ENCODE measurements around the gene HORMAD2. TPM values are rescaled to one million over a fixed set of nuclear protein-coding genes. Genes with fewer than 3 reads are reported as not detected.

Gene HORMAD2
- total RNA-seq, 1 donor from 2014 or later, result not detected

GRCh38 chr22:30041881-30042280 is 38.4 kb upstream of the HORMAD2 start:
- H3K9ac ChIP-seq, result no peak overlapping the region
- no peak overlapping the region for H3K27ac Mint-ChIP-seq
- no peaks in the 10 kb centered on the region for H4K20me1 ChIP-seq (ENCODE audit: low read depth)
- no peak overlapping the region for H3K4me3 Mint-ChIP-seq
- TF ChIP-seq EZH2phosphoT487 (IDR thresholded peaks at IDR 0.05) (no peak), CTCF (IDR thresholded peaks at IDR 0.05) (no peak), EZH2 (IDR thresholded peaks at IDR 0.05) (no peak)
- H3K9me3 ChIP-seq (ENCODE audit: low read depth), result no peaks in the 10 kb centered on the region
- no peaks in the 10 kb centered on the region for H3F3A ChIP-seq (ENCODE audit: low read depth)
- no peaks in the 10 kb centered on the region for H3K79me2 ChIP-seq (ENCODE audit: low read depth)
- no peak for DNase-seq (ENCODE audit: low spot score)
- H3K4me1 ChIP-seq, result peaks cover 4% of the 10 kb centered on the region
- peaks cover 4% of the 10 kb centered on the region for H3K27me3 Mint-ChIP-seq (ENCODE audit: insufficient read depth, low read depth)
- H3K9me3 Mint-ChIP-seq, result no peaks in the 10 kb centered on the region
- H3K4me3 ChIP-seq, result no peak overlapping the region
- H3K36me3 Mint-ChIP-seq, result no peaks in the 10 kb centered on the region
- no peaks in the 10 kb centered on the region for H3K27me3 ChIP-seq
- no peaks in the 10 kb centered on the region for H3K36me3 ChIP-seq
- H3K4me1 Mint-ChIP-seq, result peaks cover 11% of the 10 kb centered on the region
- H3K27ac ChIP-seq, result no peak overlapping the region
- H3K4me2 ChIP-seq, result no peak overlapping the region
- no peak overlapping the region for H2AFZ ChIP-seq (replicated peaks)

GRCh38 chr22:30043161-30043560 is 37.1 kb upstream of the HORMAD2 start:
- Histone ChIP-seq H3K9ac (no peak overlapping the region), H3K36me3 (no peaks in the 10 kb centered on the region), H3K4me2 (no peak overlapping the region), H3K79me2 (ENCODE audit: low read depth) (no peaks in the 10 kb centered on the region), H3K27ac (no peak overlapping the region), H3K9me3 (ENCODE audit: low read depth) (no peaks in the 10 kb centered on the region), H3F3A (ENCODE audit: low read depth) (no peaks in the 10 kb centered on the region), H2AFZ (replicated peaks) (no peak overlapping the region), H3K4me1 (peaks cover 4% of the 10 kb centered on the region), H3K4me3 (no peak overlapping the region), H3K27me3 (no peaks in the 10 kb centered on the region), H4K20me1 (ENCODE audit: low read depth) (no peaks in the 10 kb centered on the region)
- peaks cover 4% of the 10 kb centered on the region for H3K27me3 Mint-ChIP-seq (ENCODE audit: insufficient read depth, low read depth)
- H3K27ac Mint-ChIP-seq, result no peak overlapping the region
- H3K4me3 Mint-ChIP-seq, result no peak overlapping the region
- H3K9me3 Mint-ChIP-seq, result no peaks in the 10 kb centered on the region
- no peaks in the 10 kb centered on the region for H3K36me3 Mint-ChIP-seq
- no peak for TF ChIP-seq EZH2phosphoT487 (IDR thresholded peaks at IDR 0.05)
- TF ChIP-seq CTCF (IDR thresholded peaks at IDR 0.05), result no peak
- no peak for TF ChIP-seq EZH2 (IDR thresholded peaks at IDR 0.05)
- H3K4me1 Mint-ChIP-seq, result peaks cover 11% of the 10 kb centered on the region
- DNase-seq (ENCODE audit: low spot score), result no peak

GRCh38 chr22:30044369-30044768 is 35.9 kb upstream of the HORMAD2 start:
- Histone ChIP-seq H3K4me2 (no peak overlapping the region), H3K4me3 (no peak overlapping the region), H3K4me1 (peaks cover 4% of the 10 kb centered on the region), H3K9ac (no peak overlapping the region), H3K36me3 (no peaks in the 10 kb centered on the region), H3K79me2 (ENCODE audit: low read depth) (no peaks in the 10 kb centered on the region), H3K9me3 (ENCODE audit: low read depth) (no peaks in the 10 kb centered on the region), H3K27me3 (no peaks in the 10 kb centered on the region), H2AFZ (replicated peaks) (no peak overlapping the region), H4K20me1 (ENCODE audit: low read depth) (no peaks in the 10 kb centered on the region), H3K27ac (no peak overlapping the region), H3F3A (ENCODE audit: low read depth) (no peaks in the 10 kb centered on the region)
- H3K4me3 Mint-ChIP-seq, result no peak overlapping the region
- H3K27ac Mint-ChIP-seq, result no peak overlapping the region
- no peak for TF ChIP-seq EZH2phosphoT487 (IDR thresholded peaks at IDR 0.05)
- no peak for TF ChIP-seq CTCF (IDR thresholded peaks at IDR 0.05)
- no peak for TF ChIP-seq EZH2 (IDR thresholded peaks at IDR 0.05)
- no peaks in the 10 kb centered on the region for H3K36me3 Mint-ChIP-seq
- no peak for DNase-seq (ENCODE audit: low spot score)
- peaks cover 19% of the 10 kb centered on the region for H3K4me1 Mint-ChIP-seq
- peaks cover 4% of the 10 kb centered on the region for H3K27me3 Mint-ChIP-seq (ENCODE audit: insufficient read depth, low read depth)
- no peaks in the 10 kb centered on the region for H3K9me3 Mint-ChIP-seq
